NCI-H146 treated with DMSO at 0.1 percent for 48 hours (cell line): ENCODE measurements around the gene HS1BP3.

Source experiments
- DNase-seq: peaks from one replicate; lab custom pipeline; 2025; ENCODE audit not compliant: unreplicated experiment; lab: John Stamatoyannopoulos, UW

HS1BP3 gene

GRCh38 chr2:20604401-20604911, 46.4 kb downstream of the HS1BP3 start:
- no peak for DNase-seq

- no peak for DNase-seq
These were observed 47.1 kb downstream of the HS1BP3 start for GRCh38 chr2:20603791-20604190.

- no peak for DNase-seq
These were observed 48.1 kb downstream of the HS1BP3 start for GRCh38 chr2:20602803-20603202.

- no peak for DNase-seq
These were observed 50.1 kb downstream of the HS1BP3 start for GRCh38 chr2:20600756-20601325.

- DNase-seq, result no peak
These were observed 50.9 kb downstream of the HS1BP3 start for GRCh38 chr2:20599861-20600461.

GRCh38 chr2:20599001-20599600, 51.8 kb downstream of the HS1BP3 start:
- DNase-seq, result no peak

- DNase-seq, result no peak
These were observed 53.1 kb downstream of the HS1BP3 start for GRCh38 chr2:20597860-20598183.

- DNase-seq, result no peak
These were observed 53.7 kb downstream of the HS1BP3 start for GRCh38 chr2:20596973-20597859.

GRCh38 chr2:20596193-20596972, 54.5 kb downstream of the HS1BP3 start:
- DNase-seq, result no peak

- no peak for DNase-seq
These were observed 55.3 kb downstream of the HS1BP3 start for GRCh38 chr2:20595439-20596192.

GRCh38 chr2:20594957-20595356, 55.9 kb downstream of the HS1BP3 start:
- no peak for DNase-seq

- DNase-seq, result no peak
These were observed 56.7 kb downstream of the HS1BP3 start for GRCh38 chr2:20594048-20594750.

- no peak for DNase-seq
These were observed 57.5 kb downstream of the HS1BP3 start for GRCh38 chr2:20593072-20594034.

- DNase-seq, result no peak
These were observed 58.5 kb downstream of the HS1BP3 start for GRCh38 chr2:20592106-20593071.

GRCh38 chr2:20590704-20591515, 60.0 kb downstream of the HS1BP3 start:
- no peak for DNase-seq

GRCh38 chr2:20589975-20590703, 60.8 kb downstream of the HS1BP3 start:
- DNase-seq, result no peak
